HG02885 (cell line): ENCODE measurements around the gene MAP4K3.
A peak's percentile ranks its signal among the peaks of the same experiment; 100 is the strongest.

Source experiments
- ATAC-seq: cut with Tn5 transposase; IDR thresholded peaks from one replicate; pipeline ENCODE4 v1.9.1; 2021; ENCODE audit warnings: mild to moderate bottlenecking; ENCODE audit not compliant: unreplicated experiment, poor library complexity

MAP4K3 gene

GRCh38 chr2:39320162-39320561, 116.9 kb downstream of the MAP4K3 start:
- ATAC-seq: no peak

GRCh38 chr2:39313575-39313974, 123.5 kb downstream of the MAP4K3 start:
- no peak for ATAC-seq

GRCh38 chr2:39311469-39311868, 125.6 kb downstream of the MAP4K3 start:
- no peak for ATAC-seq

GRCh38 chr2:39308778-39309177, 128.3 kb downstream of the MAP4K3 start:
- ATAC-seq: no peak

GRCh38 chr2:39306626-39307025, 130.5 kb downstream of the MAP4K3 start:
- ATAC-seq: no peak

- ATAC-seq: no peak
Observed at GRCh38 chr2:39304729-39305128, 132.4 kb downstream of the MAP4K3 start.

- no peak for ATAC-seq
Observed at GRCh38 chr2:39304200-39304599, 132.9 kb downstream of the MAP4K3 start.

GRCh38 chr2:39301352-39301751, 135.7 kb downstream of the MAP4K3 start:
- no peak for ATAC-seq

- ATAC-seq: no peak
Observed at GRCh38 chr2:39300044-39300978, 136.8 kb downstream of the MAP4K3 start.

GRCh38 chr2:39290433-39290832, 146.7 kb downstream of the MAP4K3 start:
- ATAC-seq: no peak

- no peak for ATAC-seq
Observed at GRCh38 chr2:39289609-39290008, 147.5 kb downstream of the MAP4K3 start.

GRCh38 chr2:39283561-39283960, 153.5 kb downstream of the MAP4K3 start:
- ATAC-seq: no peak

GRCh38 chr2:39281391-39281790, 155.7 kb downstream of the MAP4K3 start:
- ATAC-seq: no peak

- ATAC-seq: no peak
Observed at GRCh38 chr2:39275016-39275415, 162.1 kb downstream of the MAP4K3 start.

- no peak for ATAC-seq
Observed at GRCh38 chr2:39269941-39270340, 167.1 kb downstream of the MAP4K3 start.

GRCh38 chr2:39266916-39267434, 170.1 kb downstream of the MAP4K3 start:
- ATAC-seq: no peak

GRCh38 chr2:39266139-39266805, 170.8 kb downstream of the MAP4K3 start:
- peak; percentile 73 for ATAC-seq

- ATAC-seq: no peak
Observed at GRCh38 chr2:39265315-39265714, 171.8 kb downstream of the MAP4K3 start.

- peak; percentile 85 for ATAC-seq
Observed at GRCh38 chr2:39264733-39265132, 172.4 kb downstream of the MAP4K3 start.

GRCh38 chr2:39260087-39260486, 177.0 kb downstream of the MAP4K3 start:
- no peak for ATAC-seq

- no peak for ATAC-seq
Observed at GRCh38 chr2:39256040-39256439, 181.0 kb downstream of the MAP4K3 start.
